Measurements from ENCODE around the gene ANKMY1. TPM values are rescaled to one million over a fixed set of nuclear protein-coding genes. Genes with fewer than 3 reads are reported as not detected.

Gene ANKMY1
- total RNA-seq, 3 donors from 2014 or later (not counting 1 experiment from before 2014, with no cell fraction given), result 43.8 to 51.5 (median 46.6) TPM

GRCh38 chr2:240602266-240603050 lies 44.7 kb upstream of the ANKMY1 start:
- no peak overlapping the region for H3K27ac Mint-ChIP-seq
- no peaks in the 10 kb centered on the region for H3K36me3 Mint-ChIP-seq
- Histone ChIP-seq H3K4me3 (ENCODE audit: low read length) (no peak overlapping the region), H3K36me3 (ENCODE audit: control insufficient read depth, insufficient read depth, low read length) (peaks cover 14% of the 10 kb centered on the region), H3K9me3 (ENCODE audit: control insufficient read depth, insufficient read depth, low read length) (no peaks in the 10 kb centered on the region), H3K4me1 (ENCODE audit: control insufficient read depth, insufficient read depth, low read length) (peaks cover 9% of the 10 kb centered on the region), H3K27ac (ENCODE audit: low read length) (no peak overlapping the region), H3K27me3 (ENCODE audit: control insufficient read depth, insufficient read depth, low read length) (no peaks in the 10 kb centered on the region)
- peaks cover 6 to 7% of the 10 kb centered on the region in 2 donors for H3K4me1 Mint-ChIP-seq
- DNase-seq, result no peak
- TF ChIP-seq CTCF (IDR thresholded peaks at IDR 0.05), result no peak
- H3K27me3 Mint-ChIP-seq (ENCODE audit: low read depth in 2 of 2), result no peaks in the 10 kb centered on the region
- ATAC-seq, result no peak
- no peaks in the 10 kb centered on the region for H3K9me3 Mint-ChIP-seq
- intact Hi-C loops (cut with micrococcal nuclease), result no loop called here
- 93% methylated on average over 32 of the region's 32 CpGs for WGBS (ENCODE audit: insufficient coverage)
- no peak overlapping the region for H3K4me3 Mint-ChIP-seq

GRCh38 chr2:240601831-240602160 lies 44.0 kb upstream of the ANKMY1 start:
- Histone ChIP-seq H3K4me1 (ENCODE audit: control insufficient read depth, insufficient read depth, low read length) (peaks cover 9% of the 10 kb centered on the region), H3K9me3 (ENCODE audit: control insufficient read depth, insufficient read depth, low read length) (no peaks in the 10 kb centered on the region), H3K27me3 (ENCODE audit: control insufficient read depth, insufficient read depth, low read length) (no peaks in the 10 kb centered on the region), H3K36me3 (ENCODE audit: control insufficient read depth, insufficient read depth, low read length) (peaks cover 18% of the 10 kb centered on the region), H3K4me3 (ENCODE audit: low read length) (no peak overlapping the region), H3K27ac (ENCODE audit: low read length) (no peak overlapping the region)
- DNase-seq (no peak), ATAC-seq (no peak)
- intact Hi-C loops (cut with micrococcal nuclease), result no loop called here
- Mint-ChIP-seq H3K36me3 (no peaks in the 10 kb centered on the region), H3K4me1 (peaks cover 6 to 7% of the 10 kb centered on the region in 2 donors), H3K27ac (no peak overlapping the region), H3K4me3 (no peak overlapping the region), H3K27me3 (ENCODE audit: low read depth in 2 of 2) (no peaks in the 10 kb centered on the region), H3K9me3 (no peaks in the 10 kb centered on the region)
- no peak for TF ChIP-seq CTCF (IDR thresholded peaks at IDR 0.05)
- WGBS (ENCODE audit: insufficient coverage), result 95% methylated on average over 11 of the region's 11 CpGs

- intact Hi-C loops (cut with micrococcal nuclease), result no loop called here
- H3K4me3 ChIP-seq (ENCODE audit: low read length), result no peak overlapping the region
- Mint-ChIP-seq H3K9me3 (no peaks in the 10 kb centered on the region), H3K27me3 (ENCODE audit: low read depth in 2 of 2) (no peaks in the 10 kb centered on the region), H3K27ac (no peak overlapping the region), H3K36me3 (no peaks in the 10 kb centered on the region), H3K4me1 (peaks cover 6 to 7% of the 10 kb centered on the region in 2 donors), H3K4me3 (no peak overlapping the region)
- no peak for ATAC-seq
- 92% methylated on average over 20 of the region's 20 CpGs for WGBS (ENCODE audit: insufficient coverage)
- no peak for DNase-seq
- H3K4me1 ChIP-seq (ENCODE audit: control insufficient read depth, insufficient read depth, low read length), result peaks cover 9% of the 10 kb centered on the region
- no peak overlapping the region for H3K27ac ChIP-seq (ENCODE audit: low read length)
- no peak for TF ChIP-seq CTCF (IDR thresholded peaks at IDR 0.05)
- peaks cover 23% of the 10 kb centered on the region for H3K36me3 ChIP-seq (ENCODE audit: control insufficient read depth, insufficient read depth, low read length)
- no peaks in the 10 kb centered on the region for H3K9me3 ChIP-seq (ENCODE audit: control insufficient read depth, insufficient read depth, low read length)
- H3K27me3 ChIP-seq (ENCODE audit: control insufficient read depth, insufficient read depth, low read length), result no peaks in the 10 kb centered on the region
Measured at GRCh38 chr2:240601061-240601830, 43.5 kb upstream of the ANKMY1 start.

All from natural killer cell (primary cell).